Measurements from ENCODE around the gene LMO4. TPM values are rescaled to one million over a fixed set of nuclear protein-coding genes. Genes with fewer than 3 reads are reported as not detected.
A peak's percentile ranks its signal among the peaks of the same experiment; 100 is the strongest.

Gene LMO4
- total and polyA plus RNA-seq, 2 of the 13 experiments (the other 11 are each of a cell fraction or from before 2014, with no cell fraction given): 19.3 to 49.9 TPM

DNA sequence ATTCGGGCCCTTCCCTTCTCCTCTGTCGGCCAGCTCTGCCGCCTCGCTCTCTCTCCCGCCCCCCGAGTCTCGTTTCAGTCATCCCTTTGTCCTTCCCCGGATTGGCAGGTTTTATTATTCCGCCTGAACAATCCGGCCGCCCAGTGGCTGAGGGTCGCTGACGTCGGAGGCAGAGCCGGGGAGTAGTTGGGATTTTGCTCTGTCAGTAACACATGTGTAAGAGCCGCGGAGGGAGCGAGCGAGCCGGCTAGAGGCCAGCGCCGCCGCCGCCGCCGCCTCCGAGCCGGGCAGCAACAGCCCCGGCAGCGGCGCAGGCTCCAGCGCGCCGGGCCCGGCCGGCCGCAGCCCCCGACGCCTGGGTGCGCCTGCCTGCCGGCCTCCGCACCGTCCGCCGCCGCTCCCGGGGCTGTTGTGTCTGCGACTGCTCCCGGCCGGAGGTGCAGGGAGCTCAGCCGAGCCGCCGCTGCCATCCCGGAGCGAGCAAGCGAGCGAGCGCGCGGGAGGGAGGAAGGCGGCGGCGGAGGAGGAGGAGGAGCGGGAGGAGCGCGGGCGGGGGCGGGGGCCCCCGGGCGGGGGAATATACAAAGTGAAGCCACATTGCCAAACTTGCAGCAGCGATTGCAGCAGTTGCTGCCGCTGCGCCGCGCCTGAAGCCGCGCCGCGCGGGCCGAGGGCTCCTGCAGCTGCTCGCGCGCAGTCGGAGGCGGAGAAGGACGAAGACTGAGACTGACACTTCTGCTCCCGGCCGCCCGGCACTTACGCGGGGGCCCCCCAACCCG is at the start of gene LMO4 (continued):
- TF ChIP-seq ZNF562 (CRISPR knock-in tag; IDR thresholded peaks at IDR 0.05; ENCODE audit: borderline replicate concordance): no peak
- TF ChIP-seq, protein P1, sequence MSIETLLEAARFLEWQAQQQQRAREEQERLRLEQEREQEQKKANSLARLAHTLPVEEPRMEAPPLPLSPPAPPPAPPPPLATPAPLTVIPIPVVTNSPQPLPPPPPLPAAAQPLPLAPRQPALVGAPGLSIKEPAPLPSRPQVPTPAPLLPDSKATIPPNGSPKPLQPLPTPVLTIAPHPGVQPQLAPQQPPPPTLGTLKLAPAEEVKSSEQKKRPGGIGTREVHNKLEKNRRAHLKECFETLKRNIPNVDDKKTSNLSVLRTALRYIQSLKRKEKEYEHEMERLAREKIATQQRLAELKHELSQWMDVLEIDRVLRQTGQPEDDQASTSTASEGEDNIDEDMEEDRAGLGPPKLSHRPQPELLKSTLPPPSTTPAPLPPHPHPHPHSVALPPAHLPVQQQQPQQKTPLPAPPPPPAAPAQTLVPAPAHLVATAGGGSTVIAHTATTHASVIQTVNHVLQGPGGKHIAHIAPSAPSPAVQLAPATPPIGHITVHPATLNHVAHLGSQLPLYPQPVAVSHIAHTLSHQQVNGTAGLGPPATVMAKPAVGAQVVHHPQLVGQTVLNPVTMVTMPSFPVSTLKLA (IDR thresholded peaks at IDR 0.05): no peak
- TF ChIP-seq MED13 (CRISPR knock-in tag; IDR thresholded peaks at IDR 0.05): no peak
- peak; percentile 67; the same call in 1 of the 2 replicates for TF ChIP-seq MXD4 (CRISPR knock-in tag; IDR thresholded peaks at IDR 0.05)
- no peak for TF ChIP-seq ZNF253 (CRISPR knock-in tag; IDR thresholded peaks at IDR 0.05; ENCODE audit: borderline replicate concordance)
- no peak for TF ChIP-seq NCOR1 (IDR thresholded peaks at IDR 0.05; ENCODE audit: borderline replicate concordance, low read length)
- TF ChIP-seq, protein P2, sequence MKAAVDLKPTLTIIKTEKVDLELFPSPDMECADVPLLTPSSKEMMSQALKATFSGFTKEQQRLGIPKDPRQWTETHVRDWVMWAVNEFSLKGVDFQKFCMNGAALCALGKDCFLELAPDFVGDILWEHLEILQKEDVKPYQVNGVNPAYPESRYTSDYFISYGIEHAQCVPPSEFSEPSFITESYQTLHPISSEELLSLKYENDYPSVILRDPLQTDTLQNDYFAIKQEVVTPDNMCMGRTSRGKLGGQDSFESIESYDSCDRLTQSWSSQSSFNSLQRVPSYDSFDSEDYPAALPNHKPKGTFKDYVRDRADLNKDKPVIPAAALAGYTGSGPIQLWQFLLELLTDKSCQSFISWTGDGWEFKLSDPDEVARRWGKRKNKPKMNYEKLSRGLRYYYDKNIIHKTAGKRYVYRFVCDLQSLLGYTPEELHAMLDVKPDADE (CRISPR knock-in tag; IDR thresholded peaks at IDR 0.05): no peak
- peak; percentile 49 for TF ChIP-seq HDAC1 (CRISPR knock-in tag; IDR thresholded peaks at IDR 0.05)
- no peak for TF ChIP-seq ZNF329 (CRISPR knock-in tag; IDR thresholded peaks at IDR 0.05; ENCODE audit: low read depth)
- TF ChIP-seq, protein P3, sequence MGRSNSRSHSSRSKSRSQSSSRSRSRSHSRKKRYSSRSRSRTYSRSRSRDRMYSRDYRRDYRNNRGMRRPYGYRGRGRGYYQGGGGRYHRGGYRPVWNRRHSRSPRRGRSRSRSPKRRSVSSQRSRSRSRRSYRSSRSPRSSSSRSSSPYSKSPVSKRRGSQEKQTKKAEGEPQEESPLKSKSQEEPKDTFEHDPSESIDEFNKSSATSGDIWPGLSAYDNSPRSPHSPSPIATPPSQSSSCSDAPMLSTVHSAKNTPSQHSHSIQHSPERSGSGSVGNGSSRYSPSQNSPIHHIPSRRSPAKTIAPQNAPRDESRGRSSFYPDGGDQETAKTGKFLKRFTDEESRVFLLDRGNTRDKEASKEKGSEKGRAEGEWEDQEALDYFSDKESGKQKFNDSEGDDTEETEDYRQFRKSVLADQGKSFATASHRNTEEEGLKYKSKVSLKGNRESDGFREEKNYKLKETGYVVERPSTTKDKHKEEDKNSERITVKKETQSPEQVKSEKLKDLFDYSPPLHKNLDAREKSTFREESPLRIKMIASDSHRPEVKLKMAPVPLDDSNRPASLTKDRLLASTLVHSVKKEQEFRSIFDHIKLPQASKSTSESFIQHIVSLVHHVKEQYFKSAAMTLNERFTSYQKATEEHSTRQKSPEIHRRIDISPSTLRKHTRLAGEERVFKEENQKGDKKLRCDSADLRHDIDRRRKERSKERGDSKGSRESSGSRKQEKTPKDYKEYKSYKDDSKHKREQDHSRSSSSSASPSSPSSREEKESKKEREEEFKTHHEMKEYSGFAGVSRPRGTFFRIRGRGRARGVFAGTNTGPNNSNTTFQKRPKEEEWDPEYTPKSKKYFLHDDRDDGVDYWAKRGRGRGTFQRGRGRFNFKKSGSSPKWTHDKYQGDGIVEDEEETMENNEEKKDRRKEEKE (IDR thresholded peaks at IDR 0.05): no peak
- TF ChIP-seq TBL1XR1 (IDR thresholded peaks at IDR 0.05; ENCODE audit: borderline replicate concordance, low read length, partially characterized antibody): no peak
- TF ChIP-seq ZNF430 (CRISPR knock-in tag; IDR thresholded peaks at IDR 0.05): no peak; the same call in 1 of the 2 replicates
- no peak for TF ChIP-seq ZFP36L1 (CRISPR knock-in tag; IDR thresholded peaks at IDR 0.05)
- TF ChIP-seq ZNF383 (CRISPR knock-in tag; IDR thresholded peaks at IDR 0.05; ENCODE audit: borderline replicate concordance): no peak
- TF ChIP-seq PAX8 (CRISPR knock-in tag; IDR thresholded peaks at IDR 0.05; ENCODE audit: borderline replicate concordance): no peak
- TF ChIP-seq POLR2AphosphoS5 (IDR thresholded peaks at IDR 0.05; ENCODE audit: low read depth, low read length): peak; percentile 49
- no peak for TF ChIP-seq KLF13 (CRISPR knock-in tag; IDR thresholded peaks at IDR 0.05)
- no peak for TF ChIP-seq KLF11 (CRISPR knock-in tag; IDR thresholded peaks at IDR 0.05)
- TF ChIP-seq SKI (IDR thresholded peaks at IDR 0.05; ENCODE audit: partially characterized antibody): no peak
- no peak for TF ChIP-seq MTF2 (CRISPR knock-in tag; IDR thresholded peaks at IDR 0.05; ENCODE audit: borderline replicate concordance)
- no peak for TF ChIP-seq IKZF4 (CRISPR knock-in tag; IDR thresholded peaks at IDR 0.05; ENCODE audit: borderline replicate concordance, low read depth, not compliant biosample characterization)
- TF ChIP-seq, protein P4, sequence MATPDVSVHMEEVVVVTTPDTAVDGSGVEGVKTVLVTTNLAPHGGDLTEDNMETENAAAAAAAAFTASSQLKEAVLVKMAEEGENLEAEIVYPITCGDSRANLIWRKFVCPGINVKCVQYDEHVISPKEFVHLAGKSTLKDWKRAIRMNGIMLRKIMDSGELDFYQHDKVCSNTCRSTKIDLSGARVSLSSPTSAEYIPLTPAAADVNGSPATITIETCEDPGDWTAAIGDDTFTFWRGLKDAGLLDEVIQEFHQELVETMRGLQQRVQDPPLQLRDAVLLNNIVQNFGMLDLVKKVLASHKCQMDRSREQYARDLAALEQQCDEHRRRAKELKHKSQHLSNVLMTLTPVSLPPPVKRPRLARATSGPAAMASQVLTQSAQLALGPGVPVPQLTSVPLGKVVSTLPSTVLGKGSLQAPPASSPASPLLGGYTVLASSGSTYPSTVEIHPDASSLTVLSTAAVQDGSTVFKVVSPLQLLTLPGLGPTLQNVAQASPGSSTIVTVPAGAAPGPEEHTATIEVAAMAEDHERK (CRISPR knock-in tag; IDR thresholded peaks at IDR 0.05; ENCODE audit: low read depth): no peak
